Hepatocyte (in vitro differentiated cells): ENCODE data around the gene SLC23A2. TPM values are rescaled to one million over a fixed set of nuclear protein-coding genes. Genes with fewer than 3 reads are reported as not detected.
A peak's percentile ranks its signal among the peaks of the same experiment; 100 is the strongest.

Experiments used
- DNase-seq: peaks from one replicate; pipeline ENCODE4 v3.0.0-alpha.2; 2016; ENCODE audit warnings: low spot score
- H2AFZ ChIP-seq: fragments of 200-600 bp; sonication (generic); 2 replicates; pipeline ENCODE4 v1.6.0; 2016; ENCODE audit warnings: antibody characterized with exemption, mild to moderate bottlenecking
- H3K27ac ChIP-seq: fragments of 200-600 bp; sonication (generic); 2 replicates; pipeline ENCODE4 v1.5.1; 2016; ENCODE audit warnings: mild to moderate bottlenecking
- H3K27me3 ChIP-seq: fragments of 200-600 bp; sonication (generic); 2 replicates; pipeline ENCODE4 v1.6.1; 2016
- H3K36me3 ChIP-seq: fragments of 200-600 bp; sonication (generic); replicated peaks from 2 replicates; pipeline ENCODE4 v1.5.1; 2016; ENCODE audit warnings: low read depth; ENCODE audit not compliant: insufficient read depth
- H3K4me1 ChIP-seq: fragments of 200-600 bp; sonication (generic); 2 replicates; pipeline ENCODE4 v1.5.1; 2016; ENCODE audit warnings: mild to moderate bottlenecking, moderate library complexity; ENCODE audit not compliant: insufficient read depth
- H3K4me2 ChIP-seq: fragments of 200-600 bp; sonication (generic); 2 replicates; pipeline ENCODE4 v1.6.0; 2016
- H3K4me3 ChIP-seq: fragments of 200-600 bp; sonication (generic); 2 replicates; pipeline ENCODE4 v1.5.1; 2016; ENCODE audit warnings: mild to moderate bottlenecking
- H3K79me2 ChIP-seq: fragments of 200-600 bp; sonication (generic); 2 replicates; pipeline ENCODE4 v1.6.0; 2017; ENCODE audit warnings: mild to moderate bottlenecking
- H3K9me2 ChIP-seq: fragments of 200-600 bp; sonication (generic); replicated peaks from 2 replicates; pipeline ENCODE4 v1.6.0; 2017; ENCODE audit warnings: mild to moderate bottlenecking; ENCODE audit not compliant: insufficient read depth
- H3K9me3 ChIP-seq: fragments of 200-600 bp; sonication (generic); 2 replicates; pipeline ENCODE4 v1.5.1; 2016; ENCODE audit warnings: low read depth, mild to moderate bottlenecking
- H4K20me1 ChIP-seq: fragments of 200-600 bp; sonication (generic); 2 replicates; pipeline ENCODE4 v1.6.0; 2016; ENCODE audit warnings: mild to moderate bottlenecking; ENCODE audit not compliant: insufficient read depth, poor library complexity, severe bottlenecking
- EZH2 ChIP-seq: fragments of 200-600 bp; sonication (generic); IDR thresholded peaks from 2 replicates; pipeline ENCODE4 v1.6.1; 2016; ENCODE audit warnings: antibody characterized with exemption, mild to moderate bottlenecking, borderline replicate concordance
- EZH2phosphoT487 ChIP-seq: fragments of 200-600 bp; sonication (generic); IDR thresholded peaks from one replicate; pipeline ENCODE4 v1.6.1; 2018; ENCODE audit warnings: antibody characterized with exemption, mild to moderate bottlenecking, low read depth, moderate library complexity; ENCODE audit not compliant: unreplicated experiment, severe bottlenecking
- WGBS: methylation state at CpG from one replicate; pipeline ENCODE4 v1.1.6; 2016; ENCODE audit warnings: low lambda C conversion rate; ENCODE audit errors: missing lambda C conversion rate; 5-methylcytosine and 5-hydroxymethylcytosine counted together
- polyA plus RNA-seq: library from polyadenylated mRNA; unstranded; fragments of >200 nt; fragmentation: Nextera tagmentation; extraction: Ambion mirVana; gene quantifications from 2 replicates; pipeline ENCODE4 v1.2.1, GENCODE V29; 2016
- total RNA-seq: library from RNA; depleted of rRNA; stranded (reverse); fragments of >200 nt; gene quantifications from 2 replicates; pipeline ENCODE4 v1.2.3, GENCODE V29; 2014
- TF ChIP-seq, protein P1 (sequence below): fragments of 200-600 bp; sonication (generic); IDR thresholded peaks from 2 replicates; pipeline ENCODE4 v1.5.1; 2016; ENCODE audit warnings: antibody characterized with exemption, mild to moderate bottlenecking; ENCODE audit not compliant: poor library complexity

The SLC23A2 gene
- total and polyA plus RNA-seq, 2 experiments from 2014 or later, result 8.2 to 13.3 TPM

DNA sequence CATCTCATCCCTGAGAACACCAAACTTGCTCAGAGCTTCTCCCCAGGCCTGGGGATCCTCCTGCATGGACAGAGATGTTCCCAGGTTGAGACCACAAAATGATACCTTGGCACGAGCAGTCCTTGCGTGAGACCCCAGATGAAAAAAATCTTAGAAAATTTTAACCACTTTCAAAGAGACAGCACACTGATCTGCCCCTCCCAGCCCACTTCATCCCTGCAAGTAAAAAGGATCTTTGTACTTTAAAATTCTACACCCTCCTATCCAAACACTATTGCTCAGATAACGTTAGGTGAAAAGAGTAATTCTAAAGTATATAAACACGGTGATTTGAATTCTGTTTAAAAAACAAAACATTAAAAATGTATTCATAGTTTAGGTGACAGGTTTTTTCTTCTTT, 98.5 kb downstream of the SLC23A2 start:
- H3K9me2 ChIP-seq, result no peaks in the 10 kb centered on the region
- no peaks in the 10 kb centered on the region for H3K27me3 ChIP-seq
- H4K20me1 ChIP-seq, result no peaks in the 10 kb centered on the region
- H3K4me1 ChIP-seq, result peaks cover 6% of the 10 kb centered on the region
- no peak overlapping the region for H3K4me2 ChIP-seq
- TF ChIP-seq, protein P1, sequence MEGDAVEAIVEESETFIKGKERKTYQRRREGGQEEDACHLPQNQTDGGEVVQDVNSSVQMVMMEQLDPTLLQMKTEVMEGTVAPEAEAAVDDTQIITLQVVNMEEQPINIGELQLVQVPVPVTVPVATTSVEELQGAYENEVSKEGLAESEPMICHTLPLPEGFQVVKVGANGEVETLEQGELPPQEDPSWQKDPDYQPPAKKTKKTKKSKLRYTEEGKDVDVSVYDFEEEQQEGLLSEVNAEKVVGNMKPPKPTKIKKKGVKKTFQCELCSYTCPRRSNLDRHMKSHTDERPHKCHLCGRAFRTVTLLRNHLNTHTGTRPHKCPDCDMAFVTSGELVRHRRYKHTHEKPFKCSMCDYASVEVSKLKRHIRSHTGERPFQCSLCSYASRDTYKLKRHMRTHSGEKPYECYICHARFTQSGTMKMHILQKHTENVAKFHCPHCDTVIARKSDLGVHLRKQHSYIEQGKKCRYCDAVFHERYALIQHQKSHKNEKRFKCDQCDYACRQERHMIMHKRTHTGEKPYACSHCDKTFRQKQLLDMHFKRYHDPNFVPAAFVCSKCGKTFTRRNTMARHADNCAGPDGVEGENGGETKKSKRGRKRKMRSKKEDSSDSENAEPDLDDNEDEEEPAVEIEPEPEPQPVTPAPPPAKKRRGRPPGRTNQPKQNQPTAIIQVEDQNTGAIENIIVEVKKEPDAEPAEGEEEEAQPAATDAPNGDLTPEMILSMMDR, result no peak
- no peak for TF ChIP-seq EZH2phosphoT487
- no peak for TF ChIP-seq EZH2
- no peaks in the 10 kb centered on the region for H3K36me3 ChIP-seq
- H3K79me2 ChIP-seq, result no peaks in the 10 kb centered on the region
- H3K4me3 ChIP-seq, result no peak overlapping the region
- no peak for DNase-seq
- no peak overlapping the region for H2AFZ ChIP-seq
- H3K9me3 ChIP-seq, result no peaks in the 10 kb centered on the region
- WGBS, result 68% methylated on average over 4 of the region's 4 CpGs
- H3K27ac ChIP-seq, result no peak overlapping the region

DNA sequence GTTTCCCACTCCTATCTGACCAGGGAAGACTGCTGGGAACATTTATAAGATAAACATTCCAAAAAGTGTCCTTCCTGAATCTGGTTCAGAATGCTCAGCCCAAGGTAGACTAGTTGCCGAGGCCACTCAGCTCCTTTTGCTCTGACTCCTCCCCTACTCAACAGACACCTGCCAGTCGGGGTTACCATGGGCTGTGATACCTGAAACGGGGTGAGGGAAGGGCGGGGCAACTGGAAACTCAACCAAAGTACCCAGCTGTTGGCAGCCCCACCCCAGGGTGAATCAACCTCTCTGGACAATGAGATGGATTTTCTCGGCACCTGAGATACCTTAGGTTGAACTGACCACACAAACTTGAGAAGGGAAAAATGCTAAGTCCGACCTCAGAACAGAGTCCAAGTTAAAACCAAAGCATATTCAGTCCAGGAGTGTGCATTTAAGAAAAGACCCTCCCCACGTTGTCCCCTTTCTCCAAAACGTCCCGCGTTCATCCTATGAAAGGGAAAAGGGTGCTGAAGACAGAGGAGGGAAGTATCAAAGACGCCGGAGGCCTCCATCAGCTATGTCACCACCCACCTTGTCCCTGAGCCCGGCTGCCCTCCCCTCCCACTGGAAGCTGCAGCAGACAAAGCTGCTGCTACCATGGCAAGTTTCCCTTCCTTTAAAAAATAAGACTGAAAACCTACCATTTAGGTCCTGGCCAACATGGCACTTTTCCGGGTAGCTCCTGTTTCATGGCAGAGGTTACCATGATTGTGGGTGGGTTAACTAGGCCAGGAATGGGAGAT, 100.1 kb downstream of the SLC23A2 start:
- Histone ChIP-seq H3K4me1 (peaks cover 14% of the 10 kb centered on the region), H3K4me2 (no peak overlapping the region), H3K79me2 (no peaks in the 10 kb centered on the region), H2AFZ (no peak overlapping the region), H4K20me1 (no peaks in the 10 kb centered on the region), H3K4me3 (no peak overlapping the region), H3K9me3 (no peaks in the 10 kb centered on the region), H3K27me3 (no peaks in the 10 kb centered on the region), H3K9me2 (no peaks in the 10 kb centered on the region), H3K27ac (no peak overlapping the region), H3K36me3 (no peaks in the 10 kb centered on the region)
- DNase-seq, result no peak
- WGBS, result 90% methylated on average over 14 of the region's 14 CpGs
- TF ChIP-seq EZH2phosphoT487, result no peak
- no peak for TF ChIP-seq EZH2
- TF ChIP-seq, protein P1, result no peak

GRCh38 chr20:4898282-4899244, 102.7 kb downstream of the SLC23A2 start:
- 78% methylated on average over 14 of the region's 14 CpGs for WGBS
- no peaks in the 10 kb centered on the region for H3K36me3 ChIP-seq
- no peaks in the 10 kb centered on the region for H3K79me2 ChIP-seq
- peaks cover 10% of the 10 kb centered on the region for H3K4me1 ChIP-seq
- H3K4me3 ChIP-seq, result no peak overlapping the region
- no peaks in the 10 kb centered on the region for H3K9me2 ChIP-seq
- no peaks in the 10 kb centered on the region for H4K20me1 ChIP-seq
- TF ChIP-seq, protein P1, result no peak
- no peak for TF ChIP-seq EZH2
- no peak for TF ChIP-seq EZH2phosphoT487
- H3K4me2 ChIP-seq, result no peak overlapping the region
- no peak overlapping the region for H2AFZ ChIP-seq
- H3K9me3 ChIP-seq, result no peaks in the 10 kb centered on the region
- peak; percentile 75 for DNase-seq
- no peaks in the 10 kb centered on the region for H3K27me3 ChIP-seq
- H3K27ac ChIP-seq, result peak overlapping the region; percentile 57
